T-cell (primary cell): Measurements from ENCODE around the gene ANKRD63. TPM values are rescaled to one million over a fixed set of nuclear protein-coding genes. Genes with fewer than 3 reads are reported as not detected.
A peak's percentile ranks its signal among the peaks of the same experiment; 100 is the strongest.

Source experiments
- ATAC-seq, 4 experiments: fragments of 200-7000 bp in 3 of 4; fragments of 150-1000 bp in 1 of 4; cut with Tn5 transposase; replicated peaks in 1 of 4; 1 replicate in 3 of 4; 2 replicates in 1 of 4; pipeline ENCODE4 v1.10.0; 2021; ENCODE audit warnings: moderate library complexity in 3 of 4, mild to moderate bottlenecking in 2 of 4, moderate number of reproducible peaks in 1 of 4
- CTCF ChIA-PET, 2 donors: fragments of 300-600 bp; sonication (Branson Sonifier 250); formaldehyde crosslinking; loops; one replicate each; lab custom pipeline; 2022; ENCODE audit warnings: antibody characterized with exemption in 2 of 2; lab: Charles Lee
- POLR2A ChIA-PET, 2 donors: fragments of 300-600 bp; sonication (Branson Sonifier 250); formaldehyde crosslinking; loops; one replicate each; lab custom pipeline; 2022; ENCODE audit warnings: antibody characterized with exemption in 2 of 2; lab: Charles Lee
- DNase-seq, 35 experiments: peaks; one replicate each; pipeline versions ENCODE4 v3.0.0 to v3.0.0-alpha.2; 2013 to 2023
- H3K27ac ChIP-seq: one replicate; pipeline ENCODE4 v1.5.1; 2013; ENCODE audit warnings: low read length
- H3K27me3 ChIP-seq, 2 experiments: replicated peaks in 1 of 2; 1 replicate in 1 of 2; 2 replicates in 1 of 2; pipeline versions ENCODE4 v1.6.1 to v1.7.0; 2013; ENCODE audit warnings: low read length in 1 of 2, mixed read lengths in 1 of 2; ENCODE audit not compliant: control insufficient read depth in 2 of 2, insufficient read depth in 2 of 2; ENCODE audit errors: extremely low read depth in 1 of 2
- H3K36me3 ChIP-seq, 2 donors: 1 replicate in 1 of 2; 2 replicates in 1 of 2; pipeline versions ENCODE4 v1.6.1 to v1.7.0; 2013; ENCODE audit warnings: low read length in 1 of 2; ENCODE audit not compliant: control insufficient read depth in 2 of 2, insufficient read depth in 1 of 2; ENCODE audit errors: extremely low read depth in 1 of 2
- H3K4me1 ChIP-seq, 2 experiments: 1 replicate in 1 of 2; 2 replicates in 1 of 2; pipeline versions ENCODE4 v1.6.1 to v1.7.0; 2013; ENCODE audit warnings: low read length in 2 of 2, mixed read lengths in 1 of 2; ENCODE audit not compliant: insufficient read depth in 2 of 2, control insufficient read depth in 1 of 2; ENCODE audit errors: extremely low read depth in 1 of 2
- H3K4me3 ChIP-seq, 2 donors: 1 replicate in 1 of 2; 2 replicates in 1 of 2; pipeline versions ENCODE4 v1.5.1 to v1.7.0; 2013; ENCODE audit warnings: mild to moderate bottlenecking in 2 of 2, low read length in 1 of 2, moderate library complexity in 1 of 2; ENCODE audit not compliant: control insufficient read depth in 1 of 2; ENCODE audit errors: extremely low read depth in 1 of 2
- H3K9me3 ChIP-seq: 2 replicates; pipeline ENCODE4 v1.7.0; 2013
- H3K27ac Mint-ChIP-seq, 2 donors: one replicate each; pipeline ENCODE4 v1.8.0; 2020 to 2021; ENCODE audit warnings: mild to moderate bottlenecking in 2 of 2, mixed read lengths in 2 of 2
- H3K27me3 Mint-ChIP-seq, 2 donors: one replicate each; pipeline ENCODE4 v1.8.0; 2021 to 2022; ENCODE audit warnings: mixed read lengths in 2 of 2
- H3K36me3 Mint-ChIP-seq: one replicate; pipeline ENCODE4 v1.8.0; 2021; ENCODE audit warnings: mixed read lengths
- H3K4me1 Mint-ChIP-seq, 3 donors: one replicate each; pipeline ENCODE4 v1.8.0; 2020 to 2022; ENCODE audit warnings: mixed read lengths in 3 of 3, mild to moderate bottlenecking in 1 of 3
- H3K4me3 Mint-ChIP-seq, 3 donors: one replicate each; pipeline ENCODE4 v1.8.0; 2020 to 2022; ENCODE audit warnings: mild to moderate bottlenecking in 3 of 3, mixed read lengths in 3 of 3, moderate library complexity in 3 of 3
- H3K9me3 Mint-ChIP-seq, 3 donors: one replicate each; pipeline ENCODE4 v1.8.0; 2020 to 2022; ENCODE audit warnings: mixed read lengths in 3 of 3
- WGBS: methylation state at CpG from one replicate; pipeline ENCODE4 v1.1.5; 2013; ENCODE audit warnings: missing lambda C conversion rate; ENCODE audit not compliant: insufficient coverage; 5-methylcytosine and 5-hydroxymethylcytosine counted together
- total RNA-seq, 35 experiments: library from RNA in 6 of 35; stranded (reverse) in 6 of 35; fragments of 120-200 nt in 1 of 35; gene quantifications; one replicate each; pipeline versions ENCODE4 v1.2.1 to v1.2.4 and lab custom pipeline; 2013 to 2026

ANKRD63 gene
- total RNA-seq, 5 donors from 2014 or later (not counting 1 experiment from before 2014, with no cell fraction given): 0.23 to 0.38 TPM; not detected in 3

GRCh38 chr15:40317580-40317979, 34.7 kb upstream of the ANKRD63 start:
- H3K9me3 Mint-ChIP-seq: no peaks in the 10 kb centered on the region

DNA sequence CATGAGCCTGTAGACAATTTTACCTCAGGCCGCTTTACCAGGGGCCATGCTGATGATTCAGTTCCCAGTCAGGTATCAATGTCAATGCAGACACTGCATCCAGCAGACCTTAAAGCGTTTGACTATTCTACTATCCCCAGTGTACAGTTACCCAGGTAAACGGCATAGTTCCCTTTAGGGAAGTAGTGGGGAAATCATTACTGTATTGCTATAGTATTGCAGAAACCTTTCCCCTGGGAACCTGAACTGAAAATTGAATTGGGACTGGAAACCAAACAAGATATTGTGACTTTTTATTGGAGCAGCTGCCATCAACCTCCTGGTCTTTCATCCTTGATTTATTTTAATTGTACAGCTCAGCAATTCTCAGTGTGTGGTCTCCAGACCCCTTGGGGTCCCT, 34.1 kb upstream of the ANKRD63 start:
- Histone ChIP-seq H3K27me3 (no peaks in the 10 kb centered on the region), H3K4me3 (no peak overlapping the region), H3K9me3 (no peaks in the 10 kb centered on the region), H3K4me1 (peaks cover 0 to 32% of the 10 kb centered on the region in 2 experiments), H3K36me3 (no peaks in the 10 kb centered on the region), H3K27ac (no peak overlapping the region)
- no peak for ATAC-seq
- peaks cover 16 to 29% (median 23%) of the 10 kb centered on the region in 3 donors for H3K4me1 Mint-ChIP-seq
- WGBS: no CpG with 5 or more reads among the region's 3 CpGs
- no peak overlapping the region for H3K27ac Mint-ChIP-seq
- ChIA-PET CTCF (interaction anchor here in 1 of 2 donors (0.6 to 0.7 kb wide), 2 partner anchors 8 to 215 kb away, joined by 3 read pairs; no protein-coding TSS in a partner anchor), POLR2A (interaction anchor here in 1 of 2 donors (0.6 kb wide), 1 partner anchor 29 kb away, joined by 3 read pairs; no protein-coding TSS in a partner anchor)
- H3K9me3 Mint-ChIP-seq: no peaks in the 10 kb centered on the region
- H3K4me3 Mint-ChIP-seq: no peak overlapping the region
- no peaks in the 10 kb centered on the region for H3K36me3 Mint-ChIP-seq
- peaks cover 0 to 11% of the 10 kb centered on the region in 2 donors for H3K27me3 Mint-ChIP-seq
- no peak for DNase-seq

More at GRCh38 chr15:40317580-40317979, 34.7 kb upstream of the ANKRD63 start:
- ChIA-PET CTCF (interaction anchor here (0.9 to 1.3 kb wide), 3 partner anchors 9 to 20 kb away, joined by 3 to 6 read pairs (median 4); partner anchors contain the start of gene PLCB2 (in 1 of the 2)), POLR2A (no interaction called here)
- Histone ChIP-seq H3K27ac (no peak overlapping the region), H3K27me3 (no peaks in the 10 kb centered on the region), H3K4me1 (peaks cover 0 to 34% of the 10 kb centered on the region in 2 experiments), H3K4me3 (no peak overlapping the region), H3K36me3 (no peaks in the 10 kb centered on the region), H3K9me3 (no peaks in the 10 kb centered on the region)
- Mint-ChIP-seq H3K4me1 (peaks cover 23 to 31% (median 26%) of the 10 kb centered on the region in 3 donors), H3K36me3 (no peaks in the 10 kb centered on the region), H3K27ac (no peak overlapping the region), H3K27me3 (peaks cover 0 to 11% of the 10 kb centered on the region in 2 donors), H3K4me3 (no peak overlapping the region)
- 96% methylated on average over 3 of the region's 4 CpGs for WGBS
- ATAC-seq (no peak), DNase-seq (no peak)

DNA sequence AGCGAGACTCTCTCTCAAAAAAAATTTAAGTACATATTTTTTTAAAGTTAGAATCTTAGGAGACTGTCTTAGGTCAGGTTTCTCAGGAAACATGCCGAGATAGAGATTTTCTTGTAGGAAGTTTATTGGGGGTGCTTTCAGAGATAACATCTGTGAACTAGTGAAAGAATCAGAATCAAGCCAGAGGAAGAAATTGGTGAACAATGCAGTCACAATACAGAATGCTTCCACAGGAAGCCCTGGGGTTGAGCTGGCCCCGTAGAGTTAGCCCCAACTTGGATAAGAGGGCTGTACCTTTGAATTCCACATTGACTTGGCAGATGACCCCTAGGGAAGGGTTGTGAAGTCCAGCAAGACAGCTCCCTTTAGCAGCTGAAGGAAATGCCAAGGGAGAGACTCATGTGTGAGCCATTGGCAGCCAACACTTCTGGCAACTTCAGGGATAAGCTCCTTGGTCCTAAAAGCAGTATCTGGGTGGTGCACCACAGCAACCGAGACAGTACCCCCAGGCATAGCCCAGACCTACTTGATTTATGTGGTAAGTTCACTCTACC, 31.9 kb upstream of the ANKRD63 start:
- WGBS: 60% methylated on average over 2 of the region's 4 CpGs
- H3K27me3 Mint-ChIP-seq: peaks cover 0 to 6% of the 10 kb centered on the region in 2 donors
- POLR2A ChIA-PET: interaction anchor here in 1 of 2 donors (0.6 kb wide), 1 partner anchor 48 kb away, joined by 3 read pairs; no protein-coding TSS in a partner anchor

DNA sequence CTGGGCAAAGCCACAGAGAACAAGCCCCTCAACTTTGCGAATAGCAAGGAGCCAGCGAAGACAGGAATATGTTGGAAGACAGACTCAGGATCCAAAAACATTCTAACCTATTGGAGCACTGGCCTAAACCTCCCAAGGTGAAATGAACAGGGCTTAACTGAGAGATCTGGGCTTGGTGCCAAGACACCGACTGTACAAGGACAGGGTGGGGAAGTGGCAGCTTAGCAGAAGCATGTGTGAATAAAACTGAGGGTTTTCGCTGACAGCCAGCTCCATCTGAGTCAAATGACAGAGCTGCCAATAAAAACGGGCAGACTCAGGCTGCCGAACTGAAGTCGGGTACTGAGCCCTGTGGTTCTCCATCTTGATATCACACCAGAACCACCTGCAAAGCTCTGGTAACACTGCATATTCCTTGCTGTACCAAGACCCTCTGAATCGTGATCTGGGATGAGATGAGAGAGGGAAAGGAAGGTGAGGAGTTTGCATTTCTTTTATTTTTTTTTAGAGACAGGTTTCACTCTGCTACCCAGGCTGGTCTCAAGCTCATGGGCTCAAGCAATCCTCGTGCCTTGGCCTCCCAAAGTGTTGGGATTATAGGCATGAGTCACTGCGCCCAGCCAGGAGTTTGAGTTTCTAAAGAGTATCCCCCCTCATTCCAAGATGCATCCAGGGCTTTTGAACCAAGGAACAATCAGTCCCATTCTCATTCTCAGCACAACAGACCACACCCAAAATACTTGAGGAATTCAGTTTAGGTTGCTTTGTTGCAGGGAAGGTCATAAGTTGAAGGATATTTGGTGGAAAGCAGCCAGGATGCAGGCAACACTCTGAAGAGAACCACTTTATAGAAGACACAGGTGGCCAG, 30.9 kb upstream of the ANKRD63 start:
- no peak overlapping the region for H3K4me3 ChIP-seq
- POLR2A ChIA-PET: no interaction called here
- H3K4me1 ChIP-seq: peaks cover 4 to 46% of the 10 kb centered on the region in 2 experiments
- no peaks in the 10 kb centered on the region for H3K27me3 ChIP-seq
- Mint-ChIP-seq H3K27ac (peak overlapping the region; percentile 73 to 74), H3K4me1 (peaks cover 20 to 35% (median 30%) of the 10 kb centered on the region in 3 donors), H3K27me3 (peaks cover 0 to 5% of the 10 kb centered on the region in 2 donors), H3K4me3 (peak overlapping the region in 1 of 3 donors; percentile 42), H3K36me3 (no peaks in the 10 kb centered on the region), H3K9me3 (no peaks in the 10 kb centered on the region)
- CTCF ChIA-PET: interaction anchor here (0.5 to 1.9 kb wide), 6 partner anchors 9 to 1677 kb away, joined by 3 to 16 read pairs (median 4); partner anchors contain the start of gene INAFM2 (in 1 of the 2)
- H3K9me3 ChIP-seq: no peaks in the 10 kb centered on the region
- 8% methylated on average over 2 of the region's 10 CpGs for WGBS
- H3K36me3 ChIP-seq: no peaks in the 10 kb centered on the region
- ATAC-seq: peak in 3 of 4 experiments; percentile 55 to 75 (median 65)
- peak in 33 of 35 experiments; percentile 32 to 82 (median 61) for DNase-seq
- H3K27ac ChIP-seq: peak overlapping the region; percentile 53

More for the DNA sequence above, 31.9 kb upstream of the ANKRD63 start:
- Mint-ChIP-seq H3K27ac (no peak overlapping the region), H3K36me3 (no peaks in the 10 kb centered on the region), H3K4me1 (peaks cover 10 to 25% (median 19%) of the 10 kb centered on the region in 3 donors), H3K9me3 (no peaks in the 10 kb centered on the region), H3K4me3 (no peak overlapping the region)
- CTCF ChIA-PET: interaction anchor here (1.0 to 1.9 kb wide), 3 partner anchors 8 to 36 kb away, joined by 3 to 16 read pairs (median 3); partner anchors contain the start of gene INAFM2 (in 1 of the 2)
- DNase-seq (no peak), ATAC-seq (no peak)
- H3K9me3 ChIP-seq: no peaks in the 10 kb centered on the region
- H3K4me1 ChIP-seq: peaks cover 0 to 35% of the 10 kb centered on the region in 2 experiments
- peak overlapping the region; percentile 18 for H3K27ac ChIP-seq
- H3K4me3 ChIP-seq: no peak overlapping the region
- no peaks in the 10 kb centered on the region for H3K36me3 ChIP-seq
- no peaks in the 10 kb centered on the region for H3K27me3 ChIP-seq

GRCh38 chr15:40312370-40313158, 29.7 kb upstream of the ANKRD63 start:
- H3K4me1 ChIP-seq: peaks cover 4 to 48% of the 10 kb centered on the region in 2 experiments
- no peaks in the 10 kb centered on the region for H3K27me3 ChIP-seq
- no peaks in the 10 kb centered on the region for H3K9me3 ChIP-seq
- ChIA-PET POLR2A (no interaction called here), CTCF (interaction anchor here (1.4 to 6.1 kb wide), 4 partner anchors 10 to 29 kb away, joined by 4 to 35 read pairs (median 12); partner anchors contain the start of gene INAFM2 (in 1 of the 2))
- DNase-seq (no peak), ATAC-seq (no peak)
- H3K4me1 Mint-ChIP-seq: peaks cover 22 to 39% (median 33%) of the 10 kb centered on the region in 3 donors
- H3K27ac ChIP-seq: no peak overlapping the region
- H3K36me3 ChIP-seq: no peaks in the 10 kb centered on the region
- peak overlapping the region in 1 of 2 donors; percentile 79 for H3K27ac Mint-ChIP-seq
- H3K9me3 Mint-ChIP-seq: no peaks in the 10 kb centered on the region
- no peak overlapping the region for H3K4me3 Mint-ChIP-seq
- H3K36me3 Mint-ChIP-seq: no peaks in the 10 kb centered on the region
- H3K27me3 Mint-ChIP-seq: peaks cover 0 to 2% of the 10 kb centered on the region in 2 donors
- H3K4me3 ChIP-seq: no peak overlapping the region
- 90% methylated on average over 7 of the region's 10 CpGs for WGBS
